Measurements from ENCODE around the gene HGFAC. TPM values are rescaled to one million over a fixed set of nuclear protein-coding genes. Genes with fewer than 3 reads are reported as not detected.
"Not testable (repeated sequence)": the region's sequence is repeated elsewhere in the genome, so short reads cannot be mapped to it uniquely, and the experiment has no call there.

The HGFAC gene
- total RNA-seq, 2 experiments from 2014 or later, result 0.25 to 0.75 TPM

DNA sequence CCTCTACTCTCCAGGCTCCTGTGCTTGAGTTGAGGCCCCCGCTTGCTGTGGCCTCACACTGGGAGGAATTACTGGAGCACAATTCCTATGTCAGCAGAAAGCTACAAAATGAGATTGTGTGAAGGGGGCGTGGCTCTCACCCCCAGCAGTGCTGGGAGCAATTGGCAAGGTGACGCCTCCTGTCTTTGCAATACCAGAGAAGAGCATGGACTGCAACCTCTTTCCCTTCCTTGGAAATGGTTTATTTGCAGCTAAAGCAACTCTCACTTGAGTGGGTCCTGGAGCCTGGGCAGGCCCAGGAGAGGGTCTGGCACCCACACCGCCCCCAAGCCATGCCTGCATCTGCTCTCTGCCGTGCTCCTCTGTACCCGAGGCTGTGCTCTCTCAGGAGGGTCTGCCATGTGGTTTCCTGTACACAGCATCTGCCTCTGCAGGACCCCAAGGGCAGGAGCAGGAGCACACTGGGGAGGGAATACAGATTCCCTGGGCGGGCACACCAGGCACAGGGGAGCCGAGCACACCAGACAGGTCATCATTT is 32.9 kb upstream of the HGFAC start:
- no peak for ATAC-seq (ENCODE audit: poor library complexity)
- CTCF ChIA-PET, result no interaction called here
- H3K27ac ChIP-seq (ENCODE audit: low read depth in 1 of 2, low read length in 2 of 2), result no peak overlapping the region

GRCh38 chr4:3409571-3410091 is 32.1 kb upstream of the HGFAC start:
- H3K27ac Mint-ChIP-seq, result no peak overlapping the region
- no peak for ATAC-seq (ENCODE audit: poor library complexity)

More for the DNA sequence above, 32.9 kb upstream of the HGFAC start:
- no peak overlapping the region for H3K27ac Mint-ChIP-seq
- Histone ChIP-seq H3K27me3 (ENCODE audit: control insufficient read depth in 1 of 2, insufficient read depth in 2 of 2, low read length in 2 of 2) (no peaks in the 10 kb centered on the region), H3K4me3 (ENCODE audit: low read length) (no peak overlapping the region), H3K36me3 (ENCODE audit: insufficient read depth, low read length) (no peaks in the 10 kb centered on the region), H3K4me1 (ENCODE audit: insufficient read depth, low read length) (no peaks in the 10 kb centered on the region), H3K9me3 (ENCODE audit: control insufficient read depth in 1 of 2, insufficient read depth in 1 of 2, low read length in 2 of 2) (peaks cover 0 to 4% of the 10 kb centered on the region in 2 experiments)
- POLR2A ChIA-PET, result no interaction called here
- H3K36me3 Mint-ChIP-seq (ENCODE audit: low read depth), result no peaks in the 10 kb centered on the region
- no peaks in the 10 kb centered on the region for H3K27me3 Mint-ChIP-seq
- no peak overlapping the region for H3K4me3 Mint-ChIP-seq
- no peaks in the 10 kb centered on the region for H3K9me3 Mint-ChIP-seq
- no peak for TF ChIP-seq CTCF (IDR thresholded peaks at IDR 0.05)
- H3K4me1 Mint-ChIP-seq (ENCODE audit: low read depth), result no peaks in the 10 kb centered on the region
- no peak for DNase-seq
- intact Hi-C loops (cut with DNase I, micrococcal nuclease), result no loop called here

DNA sequence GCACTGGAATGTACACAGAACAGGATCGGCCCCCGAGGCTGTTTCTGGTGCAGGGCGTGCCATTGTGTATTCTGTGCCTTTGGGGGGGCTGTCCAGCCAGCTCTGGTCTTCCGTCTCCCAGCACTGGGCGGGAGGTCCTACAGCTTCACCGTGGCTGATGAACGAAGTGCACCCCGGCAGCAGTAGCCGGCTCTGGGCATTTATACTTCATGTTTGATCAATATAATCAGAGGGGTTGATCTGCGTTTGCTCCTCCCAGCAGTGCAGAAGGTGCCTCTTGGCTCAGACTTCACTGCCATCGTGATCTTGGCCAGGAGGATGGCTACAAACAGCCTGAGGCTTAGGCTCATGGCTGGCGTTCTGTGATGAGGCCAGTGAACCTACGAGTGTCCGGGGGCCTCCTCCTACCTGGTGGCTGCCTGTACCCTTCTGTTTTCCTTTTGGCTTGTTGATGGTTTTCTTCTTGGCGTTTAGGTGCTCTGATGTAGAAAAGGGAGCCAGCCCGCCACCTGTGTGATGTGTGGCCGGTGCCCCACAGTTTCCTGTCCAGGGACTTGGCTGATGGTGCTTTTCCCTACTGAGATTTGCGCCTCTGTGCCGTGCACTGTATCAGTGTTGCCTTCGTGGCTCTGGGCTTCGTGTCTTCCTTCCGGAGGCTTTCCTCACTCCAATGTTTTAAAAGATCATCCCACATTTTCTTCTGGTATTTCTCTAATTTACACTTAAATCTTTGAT is 31.2 kb upstream of the HGFAC start:
- Mint-ChIP-seq H3K27me3 (no peaks in the 10 kb centered on the region), H3K36me3 (ENCODE audit: low read depth) (no peaks in the 10 kb centered on the region), H3K4me3 (no peak overlapping the region), H3K9me3 (no peaks in the 10 kb centered on the region), H3K4me1 (ENCODE audit: low read depth) (no peaks in the 10 kb centered on the region), H3K27ac (no peak overlapping the region)
- ATAC-seq (ENCODE audit: poor library complexity) (no peak), DNase-seq (no peak)
- H3K27me3 ChIP-seq (ENCODE audit: control insufficient read depth in 1 of 2, insufficient read depth in 2 of 2, low read length in 2 of 2), result no peaks in the 10 kb centered on the region
- H3K4me1 ChIP-seq (ENCODE audit: insufficient read depth, low read length), result no peaks in the 10 kb centered on the region
- POLR2A ChIA-PET, result no interaction called here
- intact Hi-C loops (cut with DNase I, micrococcal nuclease), result no loop called here
- no peaks in the 10 kb centered on the region for H3K36me3 ChIP-seq (ENCODE audit: insufficient read depth, low read length)
- CTCF ChIA-PET, result no interaction called here
- no peak overlapping the region for H3K4me3 ChIP-seq (ENCODE audit: low read length)
- no peak overlapping the region for H3K27ac ChIP-seq (ENCODE audit: low read depth in 1 of 2, low read length in 2 of 2)
- TF ChIP-seq CTCF (IDR thresholded peaks at IDR 0.05), result no peak
- H3K9me3 ChIP-seq (ENCODE audit: control insufficient read depth in 1 of 2, insufficient read depth in 1 of 2, low read length in 2 of 2), result no peaks in the 10 kb centered on the region

More at GRCh38 chr4:3409571-3410091, 32.1 kb upstream of the HGFAC start:
- Histone ChIP-seq H3K27me3 (ENCODE audit: control insufficient read depth in 1 of 2, insufficient read depth in 2 of 2, low read length in 2 of 2) (no peaks in the 10 kb centered on the region), H3K36me3 (ENCODE audit: insufficient read depth, low read length) (no peaks in the 10 kb centered on the region), H3K9me3 (ENCODE audit: control insufficient read depth in 1 of 2, insufficient read depth in 1 of 2, low read length in 2 of 2) (peaks cover 0 to under 1% of the 10 kb centered on the region in 2 experiments), H3K4me3 (ENCODE audit: low read length) (no peak overlapping the region), H3K4me1 (ENCODE audit: insufficient read depth, low read length) (no peaks in the 10 kb centered on the region), H3K27ac (ENCODE audit: low read depth in 1 of 2, low read length in 2 of 2) (no peak overlapping the region)
- H3K4me1 Mint-ChIP-seq (ENCODE audit: low read depth), result no peaks in the 10 kb centered on the region
- no peak for TF ChIP-seq CTCF (IDR thresholded peaks at IDR 0.05)
- H3K4me3 Mint-ChIP-seq, result no peak overlapping the region
- ChIA-PET CTCF (no interaction called here), POLR2A (no interaction called here)
- no peaks in the 10 kb centered on the region for H3K36me3 Mint-ChIP-seq (ENCODE audit: low read depth)
- intact Hi-C loops (cut with DNase I, micrococcal nuclease), result no loop called here
- no peaks in the 10 kb centered on the region for H3K9me3 Mint-ChIP-seq
- no peaks in the 10 kb centered on the region for H3K27me3 Mint-ChIP-seq
- no peak for DNase-seq

GRCh38 chr4:3411190-3411589 is 30.6 kb upstream of the HGFAC start:
- POLR2A ChIA-PET; H3K9me3 ChIP-seq (ENCODE audit: control insufficient read depth in 1 of 2, insufficient read depth in 1 of 2, low read length in 2 of 2); H3K4me3 ChIP-seq (ENCODE audit: low read length); DNase-seq; intact Hi-C loops (cut with DNase I, micrococcal nuclease); H3K36me3 ChIP-seq (ENCODE audit: insufficient read depth, low read length); H3K4me3 Mint-ChIP-seq; H3K27me3 ChIP-seq (ENCODE audit: control insufficient read depth in 1 of 2, insufficient read depth in 2 of 2, low read length in 2 of 2); H3K27ac ChIP-seq (ENCODE audit: low read depth in 1 of 2, low read length in 2 of 2); H3K9me3 Mint-ChIP-seq; H3K4me1 ChIP-seq (ENCODE audit: insufficient read depth, low read length); H3K27me3 Mint-ChIP-seq; H3K27ac Mint-ChIP-seq; H3K36me3 Mint-ChIP-seq (ENCODE audit: low read depth); ATAC-seq (ENCODE audit: poor library complexity); H3K4me1 Mint-ChIP-seq (ENCODE audit: low read depth); CTCF ChIA-PET: not testable (repeated sequence)

Measured in CD4-positive, alpha-beta T cell (primary cell).